Activated CD4-positive, alpha-beta T cell treated with anti-CD3 and anti-CD28 coated beads, Interleukin-2, amount 10 ng/mL, durations not matched to agents 7 days and 5 days (primary cell): ENCODE data around the gene HOXD9. TPM values are rescaled to one million over a fixed set of nuclear protein-coding genes. Genes with fewer than 3 reads are reported as not detected.

Experiments used
- CTCF ChIA-PET: fragments of 350-600 bp; sonication (Branson Sonifier 250); formaldehyde crosslinking; loops from one replicate; lab custom pipeline; 2021; ENCODE audit warnings: antibody characterized with exemption; lab: Charles Lee
- POLR2A ChIA-PET: fragments of 350-600 bp; sonication (Branson Sonifier 250); formaldehyde crosslinking; loops from one replicate; lab custom pipeline; 2021; ENCODE audit warnings: antibody characterized with exemption; lab: Charles Lee
- DNase-seq: peaks from one replicate; pipeline ENCODE4 v3.0.0-alpha.2; 2020
- H3K27ac Mint-ChIP-seq: one replicate; pipeline ENCODE4 v1.8.0; 2021; ENCODE audit warnings: mild to moderate bottlenecking, moderate library complexity, mixed read lengths
- H3K27me3 Mint-ChIP-seq: one replicate; pipeline ENCODE4 v1.8.0; 2021; ENCODE audit warnings: mixed read lengths
- H3K36me3 Mint-ChIP-seq: one replicate; pipeline ENCODE4 v1.8.0; 2021; ENCODE audit warnings: low read depth, mixed read lengths
- H3K4me1 Mint-ChIP-seq: one replicate; pipeline ENCODE4 v1.8.0; 2021; ENCODE audit warnings: mixed read lengths
- H3K4me3 Mint-ChIP-seq: one replicate; pipeline ENCODE4 v1.8.0; 2021; ENCODE audit warnings: mild to moderate bottlenecking, moderate library complexity, mixed read lengths
- H3K9me3 Mint-ChIP-seq: one replicate; pipeline ENCODE4 v1.8.0; 2021; ENCODE audit warnings: mixed read lengths
- total RNA-seq, 2 experiments: library from RNA; stranded (reverse); gene quantifications; one replicate each; pipeline ENCODE4 v1.2.3, GENCODE V29; 2021

HOXD9 gene
- not detected for total RNA-seq

DNA sequence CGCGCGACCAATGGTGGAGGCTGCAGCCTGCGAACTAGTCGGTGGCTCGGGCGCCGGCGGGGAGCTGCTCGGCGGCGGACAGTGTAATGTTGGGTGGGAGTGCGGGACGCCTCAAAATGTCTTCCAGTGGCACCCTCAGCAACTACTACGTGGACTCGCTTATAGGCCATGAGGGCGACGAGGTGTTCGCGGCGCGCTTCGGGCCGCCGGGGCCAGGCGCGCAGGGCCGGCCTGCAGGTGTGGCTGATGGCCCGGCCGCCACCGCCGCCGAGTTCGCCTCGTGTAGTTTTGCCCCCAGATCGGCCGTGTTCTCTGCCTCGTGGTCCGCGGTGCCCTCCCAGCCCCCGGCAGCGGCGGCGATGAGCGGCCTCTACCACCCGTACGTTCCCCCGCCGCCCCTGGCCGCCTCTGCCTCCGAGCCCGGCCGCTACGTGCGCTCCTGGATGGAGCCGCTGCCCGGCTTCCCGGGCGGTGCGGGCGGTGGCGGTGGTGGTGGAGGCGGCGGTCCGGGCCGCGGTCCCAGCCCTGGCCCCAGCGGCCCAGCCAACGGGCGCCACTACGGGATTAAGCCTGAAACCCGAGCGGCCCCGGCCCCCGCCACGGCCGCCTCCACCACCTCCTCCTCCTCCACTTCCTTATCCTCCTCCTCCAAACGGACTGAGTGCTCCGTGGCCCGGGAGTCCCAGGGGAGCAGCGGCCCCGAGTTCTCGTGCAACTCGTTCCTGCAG lies at the start of gene HOXD9:
HOXD9 (plus strand) TSS at position 37 of the 728 bp plus-strand sequence; CDS start at position 87, 50 bp downstream.
- peak within 1 kb of the TSS; percentile 76 for H3K27ac Mint-ChIP-seq
- peaks cover 82% of the 10 kb centered on the region for H3K27me3 Mint-ChIP-seq
- H3K9me3 Mint-ChIP-seq: peaks cover 4% of the 10 kb centered on the region
- DNase-seq: no peak
- peaks cover 1% of the 10 kb centered on the region for H3K36me3 Mint-ChIP-seq
- peak within 1 kb of the TSS; percentile 36 for H3K4me3 Mint-ChIP-seq
- POLR2A ChIA-PET: no interaction called here
- H3K4me1 Mint-ChIP-seq: peaks cover 11% of the 10 kb centered on the region
- CTCF ChIA-PET: no interaction called here

DNA sequence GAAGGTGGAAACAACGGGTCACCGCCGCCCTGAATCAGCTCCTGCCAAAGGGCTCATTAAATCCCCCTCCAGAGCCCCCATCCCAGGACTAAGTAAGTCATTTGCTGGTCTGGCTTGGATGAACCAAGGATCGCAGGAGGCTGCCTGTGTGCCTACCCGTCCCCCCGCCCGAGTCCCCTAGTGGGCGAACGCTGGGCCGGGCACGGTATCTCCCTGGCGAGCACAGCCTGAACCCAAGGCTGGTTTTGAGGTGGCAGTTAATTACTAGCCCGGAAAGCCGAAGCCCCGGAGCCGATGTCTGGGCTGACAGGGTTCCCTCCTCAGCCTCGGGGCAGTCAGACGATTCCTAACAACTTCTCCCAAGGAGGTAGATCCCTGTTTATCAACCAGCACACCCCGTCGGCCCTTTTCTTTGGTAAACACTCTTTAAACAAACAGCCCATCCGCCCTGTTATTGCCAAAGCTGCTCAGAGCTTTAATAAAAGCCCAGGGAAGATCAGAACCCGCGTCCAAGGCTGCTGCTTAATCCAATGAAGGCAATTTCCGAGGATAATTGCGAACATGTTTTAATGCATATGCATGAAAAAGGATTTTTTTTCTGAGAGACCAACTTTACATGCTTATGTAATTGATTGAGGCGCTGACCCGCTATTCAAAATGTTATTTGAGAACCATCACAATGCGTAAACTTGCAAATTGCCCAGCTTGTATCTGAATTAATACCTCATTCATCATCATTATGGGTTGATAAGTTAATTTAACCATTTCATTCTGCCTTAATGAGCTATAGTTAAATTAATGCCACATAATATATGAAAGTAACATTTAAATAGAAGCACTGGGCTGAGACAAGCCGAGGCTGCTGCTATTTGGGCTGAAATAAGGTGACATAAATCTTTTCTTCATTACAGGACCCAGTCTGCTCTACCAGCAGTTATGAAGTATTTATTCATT lies 49.3 kb upstream of the HOXD9 start:
- Mint-ChIP-seq H3K4me3 (no peak overlapping the region), H3K27ac (no peak overlapping the region), H3K27me3 (peaks cover 86% of the 10 kb centered on the region), H3K9me3 (no peaks in the 10 kb centered on the region), H3K4me1 (no peaks in the 10 kb centered on the region), H3K36me3 (no peaks in the 10 kb centered on the region)
- POLR2A ChIA-PET: no interaction called here
- DNase-seq: no peak
- CTCF ChIA-PET: interaction anchor here (0.8 kb wide), 1 partner anchor 10 kb away, joined by 3 read pairs; no protein-coding TSS in a partner anchor

- ChIA-PET CTCF (interaction anchor here (1.2 to 1.6 kb wide), 3 partner anchors 58 to 83 kb away, joined by 3 to 4 read pairs (median 4); no protein-coding TSS in a partner anchor), POLR2A (no interaction called here)
- H3K4me3 Mint-ChIP-seq: no peak overlapping the region
- H3K9me3 Mint-ChIP-seq: peaks cover 5% of the 10 kb centered on the region
- H3K27me3 Mint-ChIP-seq: peaks cover 84% of the 10 kb centered on the region
- peaks cover 6% of the 10 kb centered on the region for H3K4me1 Mint-ChIP-seq
- no peak overlapping the region for H3K27ac Mint-ChIP-seq
- peaks cover 3% of the 10 kb centered on the region for H3K36me3 Mint-ChIP-seq
- DNase-seq: no peak
Observed at GRCh38 chr2:176074919-176075425, 47.5 kb upstream of the HOXD9 start.

DNA sequence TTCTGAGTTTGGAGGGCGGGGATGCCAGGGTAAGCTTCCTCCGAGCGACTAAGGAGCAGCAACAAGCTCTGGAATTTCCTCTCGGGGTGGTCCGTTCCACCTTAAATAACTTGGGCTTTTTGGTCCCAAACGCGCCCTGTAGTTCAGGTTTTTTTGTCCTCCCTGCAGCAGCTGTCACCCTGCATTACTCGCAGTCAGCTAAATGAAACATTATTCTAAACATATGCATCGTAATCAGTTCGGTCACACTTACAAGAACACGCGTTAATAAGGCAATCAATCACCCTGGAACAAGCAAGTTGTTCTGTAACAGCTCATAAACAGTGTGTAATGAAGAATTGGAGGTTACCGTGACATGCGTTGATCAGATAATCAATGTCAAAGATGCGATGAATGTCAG lies 47.0 kb upstream of the HOXD9 start:
- ChIA-PET POLR2A (no interaction called here), CTCF (interaction anchor here (1.2 to 1.6 kb wide), 3 partner anchors 57 to 83 kb away, joined by 3 to 4 read pairs (median 4); no protein-coding TSS in a partner anchor)
- peaks cover 5% of the 10 kb centered on the region for H3K9me3 Mint-ChIP-seq
- H3K27me3 Mint-ChIP-seq: peaks cover 80% of the 10 kb centered on the region
- H3K4me3 Mint-ChIP-seq: no peak overlapping the region
- H3K4me1 Mint-ChIP-seq: peaks cover 6% of the 10 kb centered on the region
- H3K36me3 Mint-ChIP-seq: peaks cover 3% of the 10 kb centered on the region
- H3K27ac Mint-ChIP-seq: no peak overlapping the region
- DNase-seq: no peak

- peaks cover 5% of the 10 kb centered on the region for H3K9me3 Mint-ChIP-seq
- CTCF ChIA-PET: interaction anchor here (1.6 kb wide), 1 partner anchor 57 kb away, joined by 4 read pairs; no protein-coding TSS in a partner anchor
Observed at GRCh38 chr2:176076063-176076462, 46.5 kb upstream of the HOXD9 start.

GRCh38 chr2:176076796-176077195 lies 45.7 kb upstream of the HOXD9 start:
- Mint-ChIP-seq H3K36me3 (peaks cover 3% of the 10 kb centered on the region), H3K4me1 (peaks cover 10% of the 10 kb centered on the region), H3K9me3 (peaks cover 5% of the 10 kb centered on the region), H3K4me3 (no peak overlapping the region), H3K27ac (no peak overlapping the region), H3K27me3 (peaks cover 80% of the 10 kb centered on the region)
- POLR2A ChIA-PET: no interaction called here
- CTCF ChIA-PET: interaction anchor here (0.7 kb wide), 1 partner anchor 377 kb away, joined by 3 read pairs; no protein-coding TSS in a partner anchor
- no peak for DNase-seq

More at GRCh38 chr2:176076063-176076462, 46.5 kb upstream of the HOXD9 start:
- Mint-ChIP-seq H3K4me3 (no peak overlapping the region), H3K27ac (no peak overlapping the region), H3K27me3 (peaks cover 81% of the 10 kb centered on the region), H3K4me1 (peaks cover 7% of the 10 kb centered on the region), H3K36me3 (peaks cover 3% of the 10 kb centered on the region)
- no peak for DNase-seq
- POLR2A ChIA-PET: no interaction called here

DNA sequence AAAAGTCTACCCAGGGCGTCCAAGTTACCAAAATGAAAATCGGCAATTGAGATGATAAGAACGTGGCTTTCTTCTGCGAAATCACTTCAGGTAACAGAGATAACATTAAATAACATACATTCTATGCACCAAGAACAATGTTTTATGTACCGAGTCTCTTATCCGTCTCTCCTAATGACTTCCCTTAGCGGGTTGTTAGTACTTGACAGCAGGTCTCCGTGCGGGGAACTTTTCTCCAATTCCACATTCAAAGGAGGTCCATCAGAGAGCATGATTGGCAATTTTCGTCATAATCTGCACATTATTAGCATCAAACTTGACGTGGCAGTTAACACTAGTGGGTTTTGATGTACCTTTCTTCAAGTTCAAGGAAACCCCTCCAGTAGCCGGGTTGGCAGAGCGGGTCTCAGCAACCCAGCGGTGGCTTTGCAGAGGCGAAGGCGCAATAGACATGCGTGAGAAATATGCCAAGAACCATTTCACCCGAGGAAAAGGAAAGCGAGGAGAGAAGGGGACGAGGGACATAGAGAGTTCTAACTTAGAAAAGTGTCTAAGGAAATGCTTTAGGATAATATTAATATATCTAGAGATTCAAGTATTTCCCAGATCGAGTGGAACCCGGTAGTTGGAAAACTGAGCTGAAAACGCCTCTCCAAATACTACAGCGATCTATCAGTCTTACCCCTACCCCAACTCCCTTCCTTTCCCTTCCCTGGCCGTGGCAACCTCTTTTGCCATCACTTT lies 43.8 kb upstream of the HOXD9 start:
- peaks cover 79% of the 10 kb centered on the region for H3K27me3 Mint-ChIP-seq
- peak overlapping the region; percentile 79 for H3K27ac Mint-ChIP-seq
- ChIA-PET POLR2A (no interaction called here), CTCF (interaction anchor here (0.9 to 1.8 kb wide), 2 partner anchors 53 to 83 kb away, joined by 3 to 4 read pairs; no protein-coding TSS in a partner anchor)
- H3K4me3 Mint-ChIP-seq: peak overlapping the region; percentile 51
- H3K9me3 Mint-ChIP-seq: peaks cover 5% of the 10 kb centered on the region
- DNase-seq: no peak
- H3K4me1 Mint-ChIP-seq: peaks cover 10% of the 10 kb centered on the region
- H3K36me3 Mint-ChIP-seq: peaks cover 3% of the 10 kb centered on the region

GRCh38 chr2:176079285-176079830 lies 43.2 kb upstream of the HOXD9 start:
- DNase-seq: no peak
- H3K9me3 Mint-ChIP-seq: peaks cover 5% of the 10 kb centered on the region
- peak overlapping the region; percentile 79 for H3K27ac Mint-ChIP-seq
- POLR2A ChIA-PET: no interaction called here
- peaks cover 10% of the 10 kb centered on the region for H3K4me1 Mint-ChIP-seq
- H3K4me3 Mint-ChIP-seq: peak overlapping the region; percentile 51
- H3K27me3 Mint-ChIP-seq: peaks cover 81% of the 10 kb centered on the region
- CTCF ChIA-PET: interaction anchor here (0.9 to 1.8 kb wide), 2 partner anchors 52 to 82 kb away, joined by 3 to 4 read pairs; no protein-coding TSS in a partner anchor
- peaks cover 3% of the 10 kb centered on the region for H3K36me3 Mint-ChIP-seq

DNA sequence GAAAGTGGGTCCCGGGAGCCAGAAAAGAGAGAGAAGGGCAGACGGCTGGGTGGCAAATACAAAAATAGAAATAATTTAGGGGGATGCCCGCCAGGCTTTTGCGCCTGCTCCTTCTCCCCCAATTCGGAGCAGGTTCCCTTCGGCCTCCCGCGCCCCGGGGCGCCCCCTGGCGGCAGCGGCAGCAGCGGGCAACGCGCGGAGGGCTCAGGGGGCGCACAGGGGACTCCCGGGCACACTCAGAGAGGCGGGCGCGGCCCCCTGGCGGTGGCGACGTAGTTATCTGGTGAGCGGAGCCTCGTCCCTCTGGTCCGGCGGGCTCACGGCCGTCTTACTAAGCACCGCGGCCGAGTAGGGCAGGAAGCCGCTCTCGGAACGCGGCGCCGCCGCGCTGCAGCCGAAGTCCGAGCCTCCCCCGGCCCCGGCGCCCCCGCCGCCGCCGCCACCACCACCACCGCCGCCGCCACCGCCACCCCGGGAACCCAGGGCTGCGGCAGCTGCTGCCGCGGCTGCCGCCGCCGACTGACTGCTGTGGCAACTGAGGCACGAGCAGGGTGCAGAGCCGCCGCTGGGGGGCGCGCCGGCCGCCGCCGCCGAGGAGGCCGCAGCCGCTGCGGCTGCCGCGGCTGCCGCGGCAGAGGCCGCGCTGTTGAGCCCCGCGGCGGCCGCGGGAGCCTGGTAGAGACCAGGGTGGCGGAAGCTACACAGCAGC lies 42.5 kb upstream of the HOXD9 start:
- H3K4me3 Mint-ChIP-seq: peak overlapping the region; percentile 51
- no peak for DNase-seq

DNA sequence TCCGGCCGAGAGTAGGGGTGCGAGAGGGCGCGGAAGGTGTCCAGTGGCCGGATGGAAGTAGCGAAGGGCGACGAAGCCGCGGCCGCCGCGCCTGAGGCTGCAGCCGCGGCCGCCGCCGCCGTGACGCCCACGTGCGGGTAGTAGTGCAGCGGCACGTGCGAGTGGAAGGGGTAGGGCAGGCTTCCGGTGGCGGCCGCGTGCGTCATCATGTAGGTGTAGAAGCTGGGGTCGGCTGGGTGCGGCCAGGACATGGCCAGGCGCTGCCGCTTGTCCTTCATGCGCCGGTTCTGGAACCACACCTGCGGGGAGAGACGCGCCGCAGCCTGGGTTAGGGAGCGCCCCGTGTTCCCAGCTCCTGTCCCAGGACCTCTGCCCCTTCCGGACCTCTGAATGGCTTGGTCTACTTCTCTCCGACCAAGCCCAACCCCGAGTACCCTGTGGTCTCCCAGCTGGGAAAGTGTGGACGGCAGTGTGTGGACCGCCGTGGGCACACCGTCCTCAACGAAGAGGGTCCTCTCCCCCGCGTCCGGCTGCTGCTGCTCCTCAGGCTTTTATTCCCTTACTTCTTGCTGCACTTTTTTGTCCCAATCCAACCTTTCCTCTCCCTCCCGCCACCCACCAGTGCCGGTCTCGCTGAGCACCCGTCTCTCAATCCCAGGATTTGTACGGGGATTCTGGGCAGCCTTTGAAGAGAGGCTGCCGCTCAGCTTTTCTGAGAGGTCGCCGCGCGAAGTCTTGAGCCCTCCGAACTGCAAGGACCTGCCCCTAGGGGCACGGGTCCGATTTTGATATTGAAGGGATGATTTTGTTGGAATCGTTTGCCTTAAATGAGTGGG lies 41.8 kb upstream of the HOXD9 start:
- DNase-seq: no peak
- H3K36me3 Mint-ChIP-seq: peaks cover 3% of the 10 kb centered on the region
- ChIA-PET CTCF (interaction anchor here (1.0 to 2.2 kb wide), 4 partner anchors 16 to 81 kb away, joined by 4 to 6 read pairs (median 5); no protein-coding TSS in a partner anchor), POLR2A (no interaction called here)
- H3K4me1 Mint-ChIP-seq: peaks cover 10% of the 10 kb centered on the region
- peaks cover 82% of the 10 kb centered on the region for H3K27me3 Mint-ChIP-seq
- peak overlapping the region; percentile 73 for H3K27ac Mint-ChIP-seq
- peaks cover 5% of the 10 kb centered on the region for H3K9me3 Mint-ChIP-seq
- peak overlapping the region; percentile 30 for H3K4me3 Mint-ChIP-seq

More for the DNA sequence above, 42.5 kb upstream of the HOXD9 start:
- peak overlapping the region; percentile 79 for H3K27ac Mint-ChIP-seq
- H3K36me3 Mint-ChIP-seq: peaks cover 3% of the 10 kb centered on the region
- CTCF ChIA-PET: interaction anchor here (0.9 to 2.2 kb wide), 6 partner anchors 15 to 82 kb away, joined by 3 to 6 read pairs (median 4); no protein-coding TSS in a partner anchor
- peaks cover 10% of the 10 kb centered on the region for H3K4me1 Mint-ChIP-seq
- POLR2A ChIA-PET: no interaction called here
- H3K9me3 Mint-ChIP-seq: peaks cover 5% of the 10 kb centered on the region
- peaks cover 81% of the 10 kb centered on the region for H3K27me3 Mint-ChIP-seq
